ENCODE data around the gene RASL10A.
A peak's percentile ranks its signal among the peaks of the same experiment; 100 is the strongest.

RASL10A gene

DNA sequence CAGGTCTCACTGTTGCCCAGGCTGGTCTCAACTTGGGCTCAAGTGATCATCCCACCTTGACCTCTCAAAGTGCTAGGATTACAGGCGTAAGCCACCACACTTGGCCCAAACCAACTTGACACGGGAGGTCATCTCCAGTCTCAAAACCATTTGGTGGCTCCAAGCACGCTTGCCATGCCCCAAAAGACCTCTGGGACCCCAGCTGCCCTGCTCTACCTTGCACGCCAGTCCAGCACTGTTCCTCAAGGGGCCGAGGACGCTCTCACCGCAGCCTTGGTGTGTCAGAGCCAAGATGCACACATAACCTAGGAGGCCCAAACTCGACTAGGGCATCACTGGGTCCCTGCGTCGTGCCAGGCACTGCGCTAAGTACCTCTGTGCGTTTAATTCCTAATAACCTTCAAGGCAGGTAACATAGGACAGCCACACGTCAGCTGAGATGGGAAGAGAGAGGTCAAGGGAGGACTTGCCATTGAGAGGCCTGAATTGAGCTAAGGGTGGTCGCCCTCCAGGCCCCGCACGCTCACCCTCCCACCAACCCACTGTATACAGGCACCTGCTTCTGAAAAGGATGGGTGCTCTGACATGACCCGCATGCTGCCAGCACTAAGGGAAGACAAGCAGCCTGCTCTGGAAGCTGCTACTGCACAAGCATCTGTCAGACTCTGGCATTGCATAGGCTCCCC is 13.6 kb downstream of the RASL10A start:
- DNase-seq = no peak

DNA sequence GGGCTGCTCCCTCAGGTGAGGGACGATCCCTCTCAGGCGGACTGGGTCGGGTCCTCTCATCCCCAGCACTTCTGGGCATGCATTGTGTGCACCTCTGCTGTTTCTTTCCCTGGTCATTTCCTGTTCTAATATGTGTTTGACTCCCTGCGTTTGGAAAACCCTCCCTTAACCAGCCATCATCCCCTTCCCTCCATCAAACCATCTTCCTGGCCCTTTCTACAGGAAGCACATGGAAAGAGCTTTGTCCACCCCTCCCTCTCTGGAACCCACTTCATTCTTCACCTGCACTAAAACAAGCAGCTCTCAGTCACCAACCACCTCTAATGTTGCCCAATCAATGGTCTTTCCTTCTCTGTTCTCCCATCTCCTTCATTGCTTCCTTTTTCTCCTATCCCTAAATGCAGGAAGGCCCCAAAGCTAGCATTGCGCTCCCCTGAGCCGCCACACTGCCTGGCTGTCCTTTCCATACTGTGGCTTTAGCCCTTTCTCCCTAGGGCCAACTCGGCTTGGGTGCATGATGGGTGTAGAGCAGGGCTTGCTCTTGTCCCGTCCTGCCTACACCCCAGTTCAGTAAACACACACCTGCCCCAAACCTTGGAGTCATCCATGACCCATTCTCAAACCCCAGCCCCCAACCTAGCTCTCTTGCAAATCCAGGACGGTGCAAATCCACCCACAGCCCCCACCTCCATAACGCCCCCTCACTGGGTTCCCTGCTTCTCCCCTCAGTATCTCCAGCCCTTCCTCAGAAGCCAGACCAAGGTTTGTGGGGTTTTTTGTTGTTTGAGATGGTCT is 14.5 kb downstream of the RASL10A start:
- no peak for DNase-seq

DNA sequence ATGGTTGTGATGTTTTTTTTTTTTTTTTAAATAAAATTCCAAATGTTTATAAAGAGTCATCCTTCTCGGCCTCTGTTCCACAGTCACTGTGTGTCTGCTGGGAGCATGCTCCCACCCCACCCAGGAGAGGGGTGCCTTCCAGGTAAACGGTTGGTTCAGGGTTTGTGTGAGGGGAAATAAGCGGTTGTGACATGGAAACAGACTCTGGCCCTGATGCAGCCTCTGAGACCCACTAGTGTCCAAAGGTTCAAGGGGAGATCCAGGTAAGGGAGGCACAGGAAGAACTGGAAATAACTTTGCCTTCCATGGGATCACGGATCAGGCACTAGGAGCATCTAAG is 15.1 kb downstream of the RASL10A start:
- no peak for DNase-seq

DNA sequence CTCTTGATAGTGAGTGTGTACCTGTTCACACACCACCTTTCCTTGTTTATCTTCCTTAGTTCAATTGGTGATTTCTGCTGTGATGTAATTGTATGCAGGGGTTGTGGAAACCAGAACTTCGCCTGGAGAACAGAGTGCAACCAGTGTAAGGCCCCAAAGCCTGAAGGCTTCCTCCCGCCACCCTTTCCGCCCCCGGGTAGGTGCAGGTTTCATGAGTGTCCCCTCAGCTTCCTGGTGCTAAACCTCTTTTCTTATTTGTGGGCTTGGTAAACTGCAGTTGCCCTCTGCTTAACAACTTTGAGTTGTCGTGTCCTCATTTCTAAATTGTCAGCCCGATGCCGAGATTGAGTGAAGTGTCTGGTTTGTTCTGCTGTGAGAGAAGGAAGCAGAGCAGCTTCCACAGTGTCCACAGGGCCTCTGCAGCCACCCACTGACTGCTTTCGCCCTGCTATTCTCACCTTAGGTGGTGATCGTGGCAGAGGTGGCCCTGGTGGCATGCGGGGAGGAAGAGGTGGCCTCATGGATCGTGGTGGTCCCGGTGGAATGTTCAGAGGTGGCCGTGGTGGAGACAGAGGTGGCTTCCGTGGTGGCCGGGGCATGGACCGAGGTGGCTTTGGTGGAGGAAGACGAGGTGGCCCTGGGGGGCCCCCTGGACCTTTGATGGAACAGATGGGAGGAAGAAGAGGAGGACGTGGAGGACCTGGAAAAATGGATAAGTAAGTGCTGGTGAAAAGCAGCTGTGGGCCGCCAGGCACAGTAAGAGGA is 16.2 kb downstream of the RASL10A start:
- DNase-seq = no peak

DNA sequence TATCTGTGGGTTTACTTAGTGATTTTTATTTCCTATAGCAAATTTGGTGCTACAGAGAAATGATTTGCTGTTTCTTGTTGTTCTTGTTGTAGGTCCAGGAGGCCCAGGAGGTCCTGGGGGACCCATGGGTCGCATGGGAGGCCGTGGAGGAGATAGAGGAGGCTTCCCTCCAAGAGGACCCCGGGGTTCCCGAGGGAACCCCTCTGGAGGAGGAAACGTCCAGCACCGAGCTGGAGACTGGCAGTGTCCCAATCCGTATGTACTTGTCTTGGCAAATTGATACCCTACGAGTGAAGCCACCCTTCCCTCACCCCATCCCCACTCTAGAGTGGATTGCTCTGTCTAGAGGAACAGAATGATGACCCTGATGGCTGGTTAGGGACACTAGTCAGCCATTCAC is 16.9 kb downstream of the RASL10A start:
- DNase-seq = no peak

DNA sequence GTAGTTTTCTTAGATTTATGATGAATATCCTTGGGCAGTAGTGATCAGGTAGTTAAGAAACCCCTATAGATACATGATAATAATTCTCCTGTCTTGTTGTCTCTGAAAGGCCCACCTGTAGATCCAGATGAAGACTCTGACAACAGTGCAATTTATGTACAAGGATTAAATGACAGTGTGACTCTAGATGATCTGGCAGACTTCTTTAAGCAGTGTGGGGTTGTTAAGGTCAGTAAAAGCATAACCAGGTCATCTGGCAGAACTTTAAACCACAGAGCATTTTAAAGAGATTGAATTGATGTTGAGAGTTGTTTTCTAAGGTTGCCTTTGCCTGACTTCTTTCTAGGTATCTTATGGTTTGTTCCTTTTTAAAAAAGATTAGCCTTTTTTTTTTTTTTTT is 23.1 kb downstream of the RASL10A start:
- DNase-seq = no peak

DNA sequence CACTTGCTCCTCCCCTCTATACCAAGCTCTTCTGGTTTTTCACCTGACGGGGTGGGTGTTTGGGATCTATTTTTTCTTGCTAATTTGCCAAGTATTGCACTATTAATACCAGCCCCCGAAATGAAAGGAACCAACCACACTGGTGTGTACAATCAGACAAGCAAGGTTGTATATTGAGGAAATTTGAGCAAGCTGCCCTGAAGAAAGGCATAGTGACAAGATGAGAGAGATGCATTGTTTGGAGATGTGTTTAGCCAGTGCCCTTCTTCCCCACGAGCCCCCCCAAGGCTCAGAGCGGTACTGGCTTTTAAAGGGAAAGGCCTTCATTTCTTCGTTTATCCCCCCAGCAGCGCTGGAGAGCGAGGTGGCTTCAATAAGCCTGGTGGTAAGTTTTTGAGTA is 24.3 kb downstream of the RASL10A start:
- DNase-seq = no peak

DNA sequence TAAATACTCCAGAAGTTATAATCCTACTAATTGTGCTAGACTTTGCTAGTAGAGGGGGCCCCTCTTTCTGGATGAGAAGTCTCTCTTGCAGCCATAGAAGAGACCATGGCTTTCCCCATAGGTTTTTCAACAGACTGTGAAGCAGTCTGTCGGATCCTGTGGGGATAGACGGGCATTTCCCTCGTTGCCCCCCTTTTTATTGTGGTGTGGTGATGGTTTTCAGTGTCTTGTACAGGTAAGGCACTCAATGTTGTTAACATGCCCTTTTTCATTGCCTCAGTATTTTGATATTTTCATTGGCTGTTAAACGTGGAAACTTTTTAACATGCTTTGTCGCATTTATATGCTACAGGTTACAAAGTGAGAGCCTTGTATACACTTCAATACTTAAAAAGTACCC is 25.4 kb downstream of the RASL10A start:
- no peak for DNase-seq

DNA sequence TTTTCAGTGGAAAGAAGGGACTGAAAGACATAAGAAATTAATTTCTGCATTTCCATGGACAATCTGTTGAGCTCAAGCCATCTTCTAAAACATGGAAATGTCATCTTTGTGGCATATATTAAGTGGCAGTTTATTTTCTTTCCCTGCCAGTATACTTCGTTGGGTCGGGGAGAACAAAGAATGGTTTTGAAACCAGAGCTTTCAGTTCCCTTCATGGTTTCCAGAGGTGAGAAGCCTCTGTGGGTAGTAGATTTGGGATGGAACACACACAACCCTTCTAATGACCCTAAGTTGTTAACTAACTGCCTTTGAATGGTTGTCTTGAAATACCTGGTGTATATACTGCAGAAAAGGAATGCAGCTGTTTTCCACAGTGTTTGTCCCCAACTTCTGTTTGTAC is 26.7 kb downstream of the RASL10A start:
- DNase-seq = no peak

DNA sequence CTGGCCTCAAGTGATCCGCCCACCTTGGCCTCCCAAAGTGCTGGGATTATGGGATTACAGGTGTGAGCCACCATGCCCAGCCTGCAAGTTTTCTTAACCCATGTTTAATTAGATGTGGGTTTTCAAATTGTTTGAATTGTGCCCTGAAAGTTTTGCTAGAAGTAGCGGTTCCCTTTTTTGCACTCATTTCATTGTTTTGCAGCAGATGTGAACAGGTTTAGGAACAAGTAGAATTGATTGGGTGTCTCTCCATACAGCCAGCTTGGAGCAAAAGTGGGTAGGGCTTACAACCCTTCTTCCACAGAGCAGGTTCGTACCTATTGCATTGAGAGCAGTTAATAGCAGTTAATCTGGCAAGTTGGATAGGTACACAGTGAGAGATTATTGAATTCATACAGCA is 31.3 kb downstream of the RASL10A start:
- no peak for DNase-seq

DNA sequence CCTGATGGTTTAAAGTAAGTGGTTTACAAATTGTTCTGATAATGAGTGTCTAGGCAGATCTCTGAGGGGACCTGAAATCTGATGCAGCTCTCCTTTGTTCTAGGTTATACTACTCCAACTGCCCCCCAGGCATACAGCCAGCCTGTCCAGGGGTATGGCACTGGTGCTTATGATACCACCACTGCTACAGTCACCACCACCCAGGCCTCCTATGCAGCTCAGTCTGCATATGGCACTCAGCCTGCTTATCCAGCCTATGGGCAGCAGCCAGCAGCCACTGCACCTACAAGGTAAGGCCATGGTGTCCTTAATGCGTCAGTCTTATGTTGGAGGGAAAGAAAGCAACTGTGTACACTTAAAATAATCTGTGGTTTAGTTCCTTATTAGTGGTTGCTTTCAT is 37.6 kb downstream of the RASL10A start:
- no peak for DNase-seq

DNA sequence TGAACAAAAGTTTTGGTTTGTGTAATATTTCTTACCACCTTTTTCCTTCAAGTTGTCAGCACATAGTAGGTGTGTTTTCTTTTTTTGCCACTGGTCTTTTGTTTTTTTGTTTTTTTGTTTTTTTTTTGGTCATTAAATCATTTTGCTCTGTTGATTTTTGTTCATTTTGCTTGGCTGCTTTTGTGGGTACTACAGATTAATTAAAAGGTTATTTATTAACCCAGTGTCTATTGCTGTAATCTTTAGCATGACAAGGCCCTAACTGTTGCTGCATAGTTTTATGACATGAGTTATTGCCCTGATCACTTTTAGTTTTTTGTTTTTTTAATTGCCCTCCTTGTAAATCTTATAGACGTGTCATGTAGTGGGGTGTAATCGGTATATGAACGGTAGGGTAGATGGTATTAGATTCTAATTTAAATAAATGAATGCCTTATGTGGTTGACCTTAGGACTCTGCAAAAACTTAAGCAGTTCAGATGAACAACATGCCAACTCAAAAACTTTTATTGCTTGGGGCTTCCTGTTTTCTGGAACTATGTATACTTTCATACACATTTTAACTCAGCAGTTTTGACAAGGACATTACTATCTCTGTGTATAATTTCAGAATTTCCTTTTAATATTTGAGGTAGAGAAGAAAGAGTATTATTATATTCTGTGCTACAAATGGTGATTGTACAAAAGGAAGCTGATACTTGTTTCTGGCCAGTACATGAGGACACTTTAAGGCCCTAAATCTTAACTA is 39.5 kb downstream of the RASL10A start:
- DNase-seq = no peak

DNA sequence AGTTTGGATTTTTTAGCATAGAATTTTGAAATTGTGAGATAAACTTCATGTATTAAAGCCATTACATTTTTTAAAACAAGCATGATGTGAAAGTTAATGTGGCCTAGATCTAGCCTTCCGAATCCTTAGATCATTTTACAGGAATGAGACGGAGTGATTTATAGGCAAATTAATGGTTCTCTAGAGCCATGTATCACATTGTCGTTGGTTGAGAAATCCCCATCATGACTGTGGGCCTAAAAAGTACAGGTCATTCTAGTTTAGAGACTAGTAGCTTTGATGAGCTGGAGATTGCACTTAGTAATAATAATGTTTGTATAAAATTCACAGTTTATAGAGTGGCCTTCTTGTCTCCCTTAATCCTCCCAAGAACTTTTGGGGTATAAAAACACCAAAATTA is 40.3 kb downstream of the RASL10A start:
- no peak for DNase-seq

DNA sequence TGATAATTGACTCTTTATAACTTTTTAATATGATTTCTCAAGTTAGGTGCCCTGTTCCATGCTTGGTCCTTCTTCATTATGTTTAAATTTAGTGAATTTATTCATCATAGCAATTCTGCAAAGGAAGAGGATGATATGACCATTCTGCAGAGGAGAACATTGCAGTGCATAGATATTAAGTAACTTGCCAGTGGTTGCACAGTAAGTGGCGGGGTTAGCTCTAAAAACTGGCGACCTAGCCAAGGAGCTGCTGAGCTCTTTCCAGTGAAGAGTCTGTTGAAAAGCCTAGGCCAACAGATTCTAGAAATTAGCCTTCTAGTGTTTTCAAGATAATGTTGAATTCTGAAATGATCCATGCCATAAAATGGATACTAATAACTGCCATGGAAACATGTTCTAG is 42.9 kb downstream of the RASL10A start:
- DNase-seq = no peak

DNA sequence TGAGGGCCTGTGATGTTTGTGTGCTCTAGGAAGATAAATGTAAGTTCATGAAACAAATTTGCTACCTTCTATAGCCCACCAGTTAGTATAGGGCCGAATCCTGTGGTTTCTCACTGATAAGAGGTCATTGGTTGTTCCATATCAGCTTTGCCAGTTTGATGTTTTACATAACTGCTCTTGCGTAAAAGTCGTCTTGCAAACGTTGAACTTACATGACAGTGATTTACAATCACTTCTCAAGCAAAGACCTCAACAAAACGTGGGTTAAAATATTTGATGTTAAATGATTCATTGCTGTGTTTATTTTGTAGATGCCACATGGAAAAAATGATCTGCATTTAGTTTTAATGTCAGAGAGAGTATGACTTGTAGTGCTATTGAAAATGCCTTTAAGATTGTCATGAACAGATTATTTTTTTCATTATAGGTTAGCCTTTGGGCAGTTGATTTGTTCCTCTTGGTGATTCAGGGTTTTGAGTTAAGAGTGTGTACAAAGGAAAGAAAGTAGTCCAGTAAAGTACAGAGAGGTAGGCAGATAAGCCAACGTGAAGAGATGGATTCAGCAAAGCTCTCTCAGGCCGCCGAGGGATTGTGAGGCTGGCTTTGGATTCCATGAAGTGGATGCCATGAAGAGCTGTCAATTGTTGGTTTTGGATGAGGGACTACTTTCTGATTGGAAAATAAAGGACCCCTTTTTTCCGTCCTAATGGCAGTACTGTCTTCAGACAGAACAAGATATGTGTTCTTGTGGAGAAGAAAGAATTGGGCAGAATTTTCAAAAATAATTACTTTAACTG is 44.8 kb downstream of the RASL10A start:
- no peak for DNase-seq

DNA sequence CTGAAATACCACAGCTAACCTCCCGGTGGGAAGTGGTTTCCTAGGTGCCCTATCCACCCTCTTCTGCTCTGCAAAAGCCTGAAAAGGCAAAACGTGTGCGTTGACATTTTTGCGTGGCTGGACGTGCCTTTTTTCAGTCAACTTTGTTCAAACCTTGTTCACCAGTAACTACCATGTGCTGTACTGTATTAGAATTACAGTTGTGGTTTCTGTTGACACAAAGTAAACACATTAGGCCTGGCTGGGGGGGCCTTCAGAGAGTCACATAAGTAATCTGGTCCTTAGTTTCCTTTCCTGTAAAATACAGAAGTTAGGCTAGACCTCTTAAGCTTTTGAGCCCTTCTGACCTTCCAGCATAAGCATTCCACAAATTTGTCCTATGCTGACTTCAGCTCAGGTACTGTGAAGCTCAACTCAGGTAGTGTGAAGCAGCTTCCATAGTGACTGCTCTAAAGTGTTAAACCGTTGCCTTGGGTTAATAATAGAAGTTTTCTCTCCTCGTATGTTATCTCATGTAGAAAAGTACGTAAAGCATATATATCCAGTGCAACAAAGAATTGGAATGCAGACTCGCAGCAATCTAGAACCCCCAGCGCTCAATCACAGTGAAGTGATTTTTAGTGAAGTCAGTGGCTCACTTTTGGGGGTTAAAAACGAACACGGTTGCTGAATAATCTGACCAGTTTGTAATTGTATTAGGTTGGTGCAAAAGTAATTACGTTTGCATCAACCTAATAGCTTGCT is 45.6 kb downstream of the RASL10A start:
- peak; percentile 38 for DNase-seq

DNA sequence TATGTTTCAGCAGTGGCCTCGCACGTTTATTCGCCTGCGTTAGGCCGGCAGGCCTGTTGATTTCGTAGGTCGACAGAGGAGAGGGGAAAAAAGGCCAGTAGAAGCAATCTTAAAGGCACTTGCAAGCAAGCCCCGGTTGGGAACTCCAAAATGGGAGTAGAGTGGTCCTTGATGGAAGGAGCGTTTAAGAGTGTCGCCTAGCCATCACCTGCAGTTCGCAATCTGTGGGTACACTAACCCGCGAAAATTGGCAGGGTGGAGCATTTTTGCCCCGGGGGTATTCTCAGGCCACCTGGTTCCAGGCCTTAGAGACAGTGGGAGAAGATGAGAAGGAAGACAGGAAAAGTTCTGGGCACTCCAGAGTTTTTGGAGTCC is 46.3 kb downstream of the RASL10A start:
- DNase-seq = no peak

DNA sequence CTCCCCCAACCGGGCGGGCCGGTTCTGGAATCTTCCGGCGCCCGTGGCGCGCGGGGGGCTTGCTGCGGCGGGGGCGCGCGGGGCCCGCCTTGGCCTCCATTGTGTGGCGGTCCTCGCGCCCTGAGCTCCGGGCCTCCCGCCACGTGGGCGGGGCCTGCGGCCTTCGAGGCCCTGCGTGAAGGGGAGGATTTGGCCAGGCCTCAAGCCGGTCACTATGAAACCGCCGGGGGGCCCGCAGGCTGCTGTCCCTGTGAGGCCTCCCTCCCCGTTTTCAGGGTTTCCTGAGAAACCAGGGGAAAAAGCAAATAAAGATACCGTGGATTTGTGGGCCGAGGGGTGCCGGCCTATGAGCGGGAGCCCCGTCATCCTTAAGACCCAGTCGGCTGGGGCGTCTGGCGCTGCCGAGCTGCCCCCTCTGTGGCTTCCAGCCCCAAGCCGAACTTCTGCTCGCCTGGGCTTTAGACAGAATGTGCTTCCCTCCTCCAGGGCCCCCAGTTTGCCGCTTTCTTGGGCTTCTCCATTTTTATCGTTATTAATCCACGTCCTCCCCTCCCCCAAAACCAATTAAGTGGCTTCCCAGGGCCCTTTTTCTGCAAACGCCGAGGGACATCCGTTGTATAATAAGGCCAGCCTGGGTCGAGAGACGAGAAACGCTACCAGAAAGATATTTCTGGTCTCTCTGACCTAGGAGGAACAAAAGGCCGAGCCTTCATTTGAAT is 46.8 kb downstream of the RASL10A start:
- DNase-seq = peak; percentile 46

DNA sequence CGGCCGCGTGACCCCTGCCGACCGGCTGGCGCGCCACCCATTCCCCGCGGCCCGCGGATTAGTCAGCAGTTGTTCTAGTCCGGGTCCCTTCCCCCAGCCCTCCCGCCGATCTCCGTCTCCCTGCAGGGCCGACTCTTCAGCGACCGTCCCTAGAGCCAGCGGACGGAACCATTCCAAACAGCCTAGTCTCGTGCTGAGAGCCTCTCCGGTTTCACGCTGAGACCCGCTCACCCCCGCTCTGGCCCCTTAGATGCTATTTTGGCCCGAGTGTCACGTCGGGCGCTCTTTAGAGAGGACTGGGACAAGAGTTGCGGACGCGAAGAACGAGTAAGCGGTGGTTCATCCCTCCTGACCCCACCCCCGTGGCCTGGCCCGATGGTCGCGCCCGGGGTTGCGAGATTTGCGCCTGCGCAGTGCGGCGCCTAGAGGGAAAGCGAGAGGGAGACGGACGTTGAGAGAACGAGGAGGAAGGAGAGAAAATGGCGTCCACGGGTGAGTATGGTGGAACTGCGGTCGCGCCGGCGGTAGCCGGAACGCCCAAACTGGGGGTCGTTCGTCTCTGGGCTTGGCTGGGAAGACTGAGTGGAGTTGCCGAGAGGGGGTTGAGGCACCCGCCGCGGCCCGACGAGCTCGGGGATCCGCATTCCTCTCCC is 47.5 kb downstream of the RASL10A start, which contains the start of the genes EWSR1 and RHBDD3:
EWSR1 (plus strand) TSS at position 411 of the 653 bp plus-strand sequence; CDS start at position 480, 69 bp downstream.
RHBDD3 (minus strand) TSS at position 124 of the 653 bp plus-strand sequence. CDS start 2,355 bp downstream, outside the sequence.
- peak; percentile 96 for DNase-seq

DNA sequence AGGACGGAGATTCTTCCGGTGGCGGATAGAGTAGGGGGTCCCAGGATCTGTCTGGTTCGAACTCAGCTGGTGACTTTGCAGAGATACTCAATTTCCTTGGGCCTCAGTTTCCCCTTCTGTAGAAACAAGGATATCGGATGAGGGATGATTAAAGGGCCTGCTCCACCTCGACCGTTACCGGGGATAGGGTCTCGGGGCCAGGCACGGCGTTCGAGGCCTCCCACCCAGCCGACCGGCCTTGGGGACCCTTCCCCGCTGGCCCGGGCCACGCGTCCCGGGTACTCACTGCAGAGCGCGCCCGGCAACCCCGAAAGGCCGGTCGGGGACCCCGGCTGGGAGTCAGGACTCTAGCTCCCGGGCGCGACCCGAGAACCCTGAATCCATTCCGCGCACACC is 48.0 kb downstream of the RASL10A start:
- DNase-seq = no peak
